ENCODE results near the gene GGT1.
"Not testable (repeated sequence)": the region's sequence is repeated elsewhere in the genome, so short reads cannot be mapped to it uniquely, and the experiment has no call there.

GGT1 gene

GRCh38 chr22:24644409-24644808 lies 41.4 kb downstream of the GGT1 start:
- DNase-seq, result not testable (repeated sequence)

- not testable (repeated sequence) for DNase-seq
These were observed 42.7 kb downstream of the GGT1 start for GRCh38 chr22:24645408-24646399.

- DNase-seq, result not testable (repeated sequence)
These were observed 43.8 kb downstream of the GGT1 start for GRCh38 chr22:24646756-24647155.

- not testable (repeated sequence) for DNase-seq
These were observed 46.4 kb downstream of the GGT1 start for GRCh38 chr22:24649371-24649770.

- DNase-seq, result not testable (repeated sequence)
These were observed 47.9 kb downstream of the GGT1 start for GRCh38 chr22:24650884-24651283.

GRCh38 chr22:24665395-24665794 lies 62.4 kb downstream of the GGT1 start:
- DNase-seq, result not testable (repeated sequence)

GRCh38 chr22:24667904-24668303 lies 64.9 kb downstream of the GGT1 start:
- DNase-seq, result not testable (repeated sequence)

- not testable (repeated sequence) for DNase-seq
These were observed 69.5 kb downstream of the GGT1 start for GRCh38 chr22:24672532-24672931.
